Left hindlimb (tissue), 1 donor: ENCODE measurements around the gene ANKIB1.
"Not testable (repeated sequence)": the region's sequence is repeated elsewhere in the genome, so short reads cannot be mapped to it uniquely, and the experiment has no call there.

ENCODE experiments used
- DNase-seq: peaks from one replicate; pipeline ENCODE4 v3.0.0-alpha.2; 2018

Gene ANKIB1

GRCh38 chr7:92245487-92246359, at the start of gene ANKIB1, which contains the start of gene KRIT1:
ANKIB1 (plus strand) TSS chr7:92245974; CDS start chr7:92294979, 49,005 bp downstream.
KRIT1 (minus strand) TSS chr7:92245914; CDS start chr7:92242135, 3,779 bp downstream.
- peak; percentile 92 for DNase-seq

DNA sequence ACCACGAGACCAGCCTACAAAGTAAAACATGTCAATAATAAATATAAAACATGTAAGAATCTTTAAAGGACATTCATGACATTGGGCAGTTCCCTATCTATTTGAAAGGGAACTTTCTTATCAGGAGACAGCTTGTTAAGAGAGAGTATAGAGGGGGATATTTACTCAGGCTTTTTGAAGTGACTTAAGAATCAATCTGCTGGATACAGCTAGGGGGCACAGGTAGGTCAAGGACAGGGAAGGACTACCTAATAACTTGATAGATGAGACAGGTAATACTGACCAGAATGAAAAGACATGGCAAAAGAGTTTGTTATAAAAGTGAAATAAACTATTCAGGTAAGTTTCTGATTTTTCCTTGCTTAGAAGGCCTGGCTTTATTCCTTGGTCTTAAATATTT, 45.0 kb upstream of the ANKIB1 start:
- DNase-seq: no peak

DNA sequence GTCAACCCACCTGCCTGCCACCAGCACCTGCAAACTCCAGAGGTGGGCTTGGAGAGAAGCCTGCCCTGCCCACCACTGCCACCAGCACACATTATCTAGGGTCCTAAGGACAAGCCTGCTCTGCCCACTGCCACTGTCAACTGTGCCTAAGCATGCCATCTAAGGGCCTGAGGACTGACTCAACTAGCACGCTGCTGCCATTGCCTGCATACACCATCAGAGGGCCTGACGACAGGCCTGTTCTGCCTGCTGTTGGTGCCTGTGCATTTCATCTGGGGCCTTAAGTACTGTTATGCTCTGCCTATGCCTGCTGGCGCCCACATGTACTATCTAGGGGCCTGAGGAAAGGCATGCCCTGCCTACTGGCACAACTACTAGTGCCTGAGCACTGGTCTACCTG, 39.8 kb upstream of the ANKIB1 start:
- DNase-seq: no peak

DNA sequence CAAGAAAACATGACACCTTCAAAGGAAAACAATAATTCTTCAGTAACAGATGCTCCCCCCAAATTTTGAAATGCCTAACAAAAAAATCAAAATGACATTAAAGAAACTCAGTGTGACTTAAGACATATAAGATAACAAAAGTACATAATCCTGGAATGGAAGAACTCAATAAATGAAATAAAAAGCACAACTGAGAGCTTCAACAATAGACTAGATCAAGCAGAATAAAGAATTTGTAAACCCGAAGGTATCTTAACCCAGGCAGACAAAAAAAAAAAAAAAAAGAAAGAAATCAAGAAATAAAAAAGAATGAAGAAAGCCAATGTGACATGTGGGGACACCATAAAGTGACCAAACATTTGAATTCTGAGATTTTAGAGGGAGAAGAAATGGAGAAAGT, 39.1 kb upstream of the ANKIB1 start:
- DNase-seq: no peak

- no peak for DNase-seq
Observed at GRCh38 chr7:92221766-92222165, 24.0 kb upstream of the ANKIB1 start.

- no peak for DNase-seq
Observed at GRCh38 chr7:92226981-92227380, 18.8 kb upstream of the ANKIB1 start.

GRCh38 chr7:92228100-92228499, 17.7 kb upstream of the ANKIB1 start:
- no peak for DNase-seq

DNA sequence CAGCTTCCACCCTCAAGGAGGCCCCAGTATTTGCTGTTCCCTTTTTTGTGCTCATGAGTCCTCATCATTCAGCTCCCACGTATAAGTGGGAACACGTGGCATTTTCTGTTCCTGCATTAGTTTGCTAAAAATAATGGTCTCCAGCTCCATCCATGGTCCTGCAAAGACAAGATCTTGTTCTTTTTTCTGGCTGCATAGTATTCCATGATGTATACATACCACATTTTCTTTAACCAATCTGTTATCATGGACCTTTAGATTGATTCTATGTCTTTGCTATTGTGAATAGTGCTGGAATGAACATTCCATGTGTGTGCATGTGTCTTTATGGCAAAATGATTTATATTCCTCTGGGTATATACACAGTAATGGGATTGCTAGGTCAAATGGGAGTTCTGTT, 17.0 kb upstream of the ANKIB1 start:
- DNase-seq: no peak

- DNase-seq: no peak
Observed at GRCh38 chr7:92230547-92230946, 15.2 kb upstream of the ANKIB1 start.

GRCh38 chr7:92242972-92243371, 2.8 kb upstream of the ANKIB1 start:
- no peak for DNase-seq

DNA sequence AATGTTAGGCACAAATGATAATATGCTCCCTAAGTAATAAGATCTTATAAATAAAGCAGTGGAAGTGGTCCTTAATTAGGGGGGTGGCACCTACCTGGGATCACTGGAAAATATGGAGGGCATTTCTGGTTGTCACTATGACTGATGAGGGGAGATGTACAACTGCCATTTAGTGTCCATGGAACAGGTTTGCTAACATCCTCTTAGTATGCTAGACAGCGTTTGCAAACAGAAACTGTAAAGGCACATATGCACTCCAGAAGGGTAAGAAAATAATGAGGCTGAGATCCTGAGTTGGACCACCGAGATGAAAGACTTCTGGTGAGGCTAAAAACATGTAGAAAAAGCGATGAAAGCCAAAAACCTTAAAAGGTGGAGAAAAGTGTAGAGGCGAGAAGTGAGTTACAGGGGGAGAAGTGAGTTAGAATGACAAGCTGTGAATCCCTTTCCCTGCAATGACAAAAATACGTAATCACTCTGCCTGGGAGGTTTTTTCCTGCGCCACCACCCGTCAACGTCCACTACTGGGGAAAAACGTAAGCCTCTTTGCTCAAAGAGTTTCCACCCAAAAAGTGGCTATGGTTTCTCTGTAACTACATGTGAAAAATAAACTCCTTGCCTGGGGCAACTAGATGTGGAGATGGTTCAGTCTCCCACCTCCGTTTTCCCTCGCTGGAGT, 827 bp upstream of the ANKIB1 start:
- DNase-seq: no peak

DNA sequence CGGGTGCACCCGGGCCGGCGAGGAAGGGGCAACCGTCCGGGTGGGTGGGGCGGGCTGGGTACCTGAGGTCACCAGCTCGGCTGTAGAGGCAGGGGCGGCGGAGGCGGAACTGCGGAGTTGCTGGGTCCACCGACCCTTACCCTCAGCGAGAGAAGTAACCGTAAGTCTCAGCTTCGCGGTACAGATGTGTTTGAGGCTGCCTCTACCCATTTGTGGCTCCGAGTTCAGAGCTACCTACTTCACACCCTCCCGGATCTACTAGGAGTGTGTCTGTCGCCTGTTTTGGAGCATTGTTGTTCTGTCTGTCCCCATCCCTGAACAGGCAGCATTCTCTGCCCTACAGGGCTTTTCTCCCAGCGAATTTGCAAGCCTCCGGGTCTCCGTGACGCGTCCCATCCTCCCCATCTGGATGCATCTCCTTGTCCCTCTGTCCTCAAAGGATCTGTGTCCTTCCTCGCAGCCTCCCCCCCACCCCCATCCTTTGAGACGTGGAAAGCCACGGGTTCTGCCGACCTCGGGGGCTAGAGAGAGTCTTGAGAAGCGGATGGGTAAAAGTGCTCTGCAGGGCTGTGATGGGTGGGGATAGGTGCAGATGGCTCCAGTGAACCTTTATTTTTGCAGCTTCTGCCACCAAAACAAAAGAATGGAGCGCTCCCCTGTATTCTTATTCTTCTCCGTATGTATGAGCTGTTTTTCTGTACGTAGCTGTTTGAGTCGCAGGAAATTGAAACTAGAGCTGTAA, 757 bp downstream of the ANKIB1 start:
- peak; percentile 50 for DNase-seq

GRCh38 chr7:92250603-92251002, 4.8 kb downstream of the ANKIB1 start:
- no peak for DNase-seq

DNA sequence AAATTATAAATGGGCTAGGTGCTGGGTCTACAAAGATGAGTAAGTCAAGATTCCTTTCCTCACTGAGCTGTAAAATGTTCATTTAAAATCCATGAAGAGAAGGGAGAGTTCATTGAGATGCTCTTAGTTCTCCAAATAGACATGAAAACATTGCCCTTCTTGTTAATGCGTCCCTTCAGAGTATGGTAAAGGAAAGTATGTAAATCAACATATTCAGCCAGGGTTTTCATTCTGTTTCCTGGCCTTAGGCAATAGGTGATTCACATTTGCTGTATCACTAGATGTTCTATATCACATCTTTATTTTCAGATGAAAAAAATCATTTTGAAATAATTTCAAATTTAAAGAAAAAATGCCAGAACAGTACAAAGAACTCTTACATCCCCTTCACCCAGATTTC, 5.4 kb downstream of the ANKIB1 start:
- no peak for DNase-seq

GRCh38 chr7:92253251-92253650, 7.5 kb downstream of the ANKIB1 start:
- DNase-seq: no peak

DNA sequence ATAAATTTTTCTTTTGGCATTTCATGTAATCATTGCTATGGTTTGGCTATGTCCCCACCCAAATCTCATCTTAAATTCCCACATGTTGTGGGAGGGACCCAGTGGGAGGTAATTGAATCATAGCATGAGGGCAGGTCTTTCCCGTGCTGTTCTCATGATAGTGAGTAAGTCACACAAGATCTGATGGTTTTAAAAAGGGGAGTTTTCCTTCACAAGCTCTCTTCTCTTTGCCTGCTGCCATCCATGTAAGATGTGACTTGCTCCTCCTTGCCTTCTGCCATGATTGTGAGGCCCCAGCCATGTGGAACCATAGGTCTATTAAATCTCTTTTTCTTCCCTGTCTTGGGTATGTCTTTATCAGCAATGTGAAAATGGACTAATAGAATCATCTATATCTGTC, 9.0 kb downstream of the ANKIB1 start:
- not testable (repeated sequence) for DNase-seq

DNA sequence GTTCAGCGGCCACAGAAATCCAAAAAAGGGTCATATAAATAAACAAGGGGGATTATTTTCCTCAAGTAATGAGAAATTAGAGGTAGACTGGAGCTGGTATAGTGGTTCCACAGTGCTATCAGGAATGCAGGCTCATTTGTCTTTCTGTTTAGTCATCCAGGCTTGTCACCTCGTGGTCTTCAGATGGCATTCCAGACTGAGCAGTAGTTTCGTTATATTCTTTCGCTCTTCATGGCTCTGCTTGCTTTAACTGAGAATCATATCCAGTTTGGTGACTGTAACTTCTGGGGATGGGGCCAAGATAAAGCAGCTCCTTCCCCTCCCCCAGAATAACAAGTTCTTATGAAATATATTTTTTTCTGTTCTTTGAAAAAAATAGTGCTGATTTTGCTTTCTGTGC, 9.5 kb downstream of the ANKIB1 start:
- no peak for DNase-seq

GRCh38 chr7:92259062-92259461, 13.3 kb downstream of the ANKIB1 start:
- no peak for DNase-seq

GRCh38 chr7:92259610-92260247, 14.0 kb downstream of the ANKIB1 start:
- no peak for DNase-seq

DNA sequence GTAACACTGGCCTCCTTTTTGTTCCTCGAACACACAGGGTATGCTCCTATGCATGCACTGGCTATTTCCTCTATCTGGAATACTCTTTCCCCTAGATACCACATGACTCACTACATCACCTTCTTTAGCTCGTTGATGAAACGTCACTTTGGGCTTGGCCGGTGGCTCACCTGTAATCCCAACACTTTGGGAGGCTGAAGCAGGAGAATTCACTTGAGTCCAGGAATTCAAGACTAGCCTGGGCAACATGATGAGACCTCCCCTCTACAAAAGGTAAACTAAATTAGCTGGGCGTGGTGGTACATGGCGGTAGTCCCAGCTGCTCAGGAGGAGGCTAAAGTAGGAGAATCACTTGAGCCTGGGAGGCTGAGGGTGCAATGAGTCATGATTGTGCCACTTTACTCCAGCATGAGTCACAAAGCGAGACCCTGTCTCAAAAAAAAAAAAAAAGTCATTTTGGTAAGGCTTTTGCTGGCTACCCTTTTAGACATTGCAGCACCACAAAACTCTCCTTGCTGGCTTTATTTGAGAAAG, 14.5 kb downstream of the ANKIB1 start:
- no peak for DNase-seq

GRCh38 chr7:92266415-92267241, 20.9 kb downstream of the ANKIB1 start:
- DNase-seq: no peak

DNA sequence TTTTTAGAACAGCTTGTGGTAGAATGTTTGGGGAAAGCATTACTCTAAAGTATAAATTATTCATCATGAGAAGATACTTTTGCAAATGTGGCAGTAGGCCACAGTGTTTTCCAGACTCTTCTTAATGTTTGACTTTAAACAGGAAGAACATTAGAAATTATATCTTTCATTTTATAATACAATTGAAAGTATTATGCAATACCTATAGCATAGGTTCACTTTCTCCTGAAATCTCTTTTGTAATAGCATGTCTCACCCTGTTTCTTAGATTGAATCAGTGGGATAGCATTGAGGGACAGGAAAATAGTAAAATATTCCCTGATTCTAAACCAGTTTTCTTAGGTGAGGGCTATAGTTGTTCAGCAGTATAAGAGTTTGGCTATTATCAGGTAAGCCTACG, 23.1 kb downstream of the ANKIB1 start:
- DNase-seq: no peak
